ENCODE measurements around the gene ERO1B.

DNA sequence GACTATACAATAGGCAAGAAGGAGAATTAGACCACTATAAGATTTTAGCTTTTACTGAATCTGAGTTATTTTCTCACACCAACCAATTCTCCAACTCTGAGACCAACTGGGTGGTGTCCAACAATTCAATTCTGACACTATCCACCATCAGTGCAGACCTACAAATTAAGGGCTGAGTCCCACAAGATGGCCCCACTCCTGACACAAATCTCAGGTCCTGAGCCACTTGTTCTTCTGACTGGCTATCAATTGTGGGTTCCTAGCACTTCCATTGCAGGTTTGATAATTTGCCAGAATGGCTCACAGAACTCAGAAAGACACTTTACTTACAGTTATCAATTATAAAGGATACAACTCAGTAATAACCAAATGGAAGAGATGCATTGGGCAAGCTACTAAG is 6.7 kb downstream of the ERO1B start:
- no peak for TF ChIP-seq EZH2phosphoT487 (conservative IDR thresholded peaks at IDR 0.05; ENCODE audit: low read length)
- TF ChIP-seq, protein P1, sequence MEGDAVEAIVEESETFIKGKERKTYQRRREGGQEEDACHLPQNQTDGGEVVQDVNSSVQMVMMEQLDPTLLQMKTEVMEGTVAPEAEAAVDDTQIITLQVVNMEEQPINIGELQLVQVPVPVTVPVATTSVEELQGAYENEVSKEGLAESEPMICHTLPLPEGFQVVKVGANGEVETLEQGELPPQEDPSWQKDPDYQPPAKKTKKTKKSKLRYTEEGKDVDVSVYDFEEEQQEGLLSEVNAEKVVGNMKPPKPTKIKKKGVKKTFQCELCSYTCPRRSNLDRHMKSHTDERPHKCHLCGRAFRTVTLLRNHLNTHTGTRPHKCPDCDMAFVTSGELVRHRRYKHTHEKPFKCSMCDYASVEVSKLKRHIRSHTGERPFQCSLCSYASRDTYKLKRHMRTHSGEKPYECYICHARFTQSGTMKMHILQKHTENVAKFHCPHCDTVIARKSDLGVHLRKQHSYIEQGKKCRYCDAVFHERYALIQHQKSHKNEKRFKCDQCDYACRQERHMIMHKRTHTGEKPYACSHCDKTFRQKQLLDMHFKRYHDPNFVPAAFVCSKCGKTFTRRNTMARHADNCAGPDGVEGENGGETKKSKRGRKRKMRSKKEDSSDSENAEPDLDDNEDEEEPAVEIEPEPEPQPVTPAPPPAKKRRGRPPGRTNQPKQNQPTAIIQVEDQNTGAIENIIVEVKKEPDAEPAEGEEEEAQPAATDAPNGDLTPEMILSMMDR (IDR thresholded peaks at IDR 0.05; ENCODE audit: insufficient read depth, low read length, poor library complexity, severe bottlenecking) = no peak
